ENCODE data around the gene ATL2.

- TF ChIP-seq CTCF (IDR thresholded peaks at IDR 0.05) (no peak), POLR2A (IDR thresholded peaks at IDR 0.05) (no peak)
Observed at GRCh38 chr2:38317725-38318124, 59.3 kb downstream of the ATL2 start.
